GM23338 (cell line): ENCODE measurements around the gene CENPH. TPM values are rescaled to one million over a fixed set of nuclear protein-coding genes. Genes with fewer than 3 reads are reported as not detected.

ENCODE experiments used
- ATAC-seq: fragments of 200-7000 bp; cut with Tn5 transposase; 3 replicates; pipeline ENCODE4 v1.9.1; 2020
- DNase-seq: peaks from one replicate; pipeline ENCODE4 v3.0.0-alpha.2; 2015; ENCODE audit warnings: low spot score
- H2AFZ ChIP-seq: fragments of 200-600 bp; sonication (generic); 2 replicates; pipeline ENCODE4 v1.8.0; 2016; ENCODE audit warnings: antibody characterized with exemption, mild to moderate bottlenecking, moderate library complexity
- H3F3A ChIP-seq: fragments of 200-600 bp; sonication (generic); replicated peaks from 2 replicates; pipeline ENCODE4 v1.8.0; 2017; ENCODE audit warnings: antibody characterized with exemption, mixed run types, low read depth
- H3K27ac ChIP-seq: fragments of 200-600 bp; sonication (generic); 2 replicates; pipeline ENCODE4 v1.6.1; 2016; ENCODE audit warnings: low read depth
- H3K27me3 ChIP-seq: fragments of 200-600 bp; sonication (generic); 2 replicates; pipeline ENCODE4 v1.8.0; 2016; ENCODE audit warnings: mild to moderate bottlenecking, mixed run types, moderate library complexity; ENCODE audit not compliant: insufficient read depth
- H3K36me3 ChIP-seq: fragments of 200-600 bp; sonication (generic); 2 replicates; pipeline ENCODE4 v1.8.0; 2016; ENCODE audit warnings: mild to moderate bottlenecking; ENCODE audit not compliant: insufficient read depth
- H3K4me1 ChIP-seq: fragments of 200-600 bp; sonication (generic); 2 replicates; pipeline ENCODE4 v1.8.0; 2016; ENCODE audit warnings: mild to moderate bottlenecking, moderate library complexity; ENCODE audit not compliant: insufficient read depth
- H3K4me2 ChIP-seq: fragments of 200-600 bp; sonication (generic); 2 replicates; pipeline ENCODE4 v1.7.1; 2017; ENCODE audit warnings: mixed run types
- H3K4me3 ChIP-seq: fragments of 200-600 bp; sonication (generic); 2 replicates; pipeline ENCODE4 v1.6.1; 2016; ENCODE audit warnings: mixed run types
- H3K79me2 ChIP-seq: fragments of 200-600 bp; sonication (generic); replicated peaks from 2 replicates; pipeline ENCODE4 v1.8.0; 2017; ENCODE audit warnings: mild to moderate bottlenecking; ENCODE audit not compliant: insufficient read depth
- H3K9me2 ChIP-seq: fragments of 200-600 bp; sonication (generic); 2 replicates; pipeline ENCODE4 v1.8.0; 2017; ENCODE audit not compliant: insufficient read depth
- H4K20me1 ChIP-seq: fragments of 200-600 bp; sonication (generic); replicated peaks from 2 replicates; pipeline ENCODE4 v1.8.0; 2017; ENCODE audit warnings: mild to moderate bottlenecking; ENCODE audit not compliant: insufficient read depth
- H3K27ac Mint-ChIP-seq: 2 replicates; pipeline ENCODE4 v1.8.0; 2020; ENCODE audit warnings: inconsistent platforms, mild to moderate bottlenecking, moderate library complexity, mixed read lengths
- H3K27me3 Mint-ChIP-seq: 3 replicates; pipeline ENCODE4 v1.8.0; 2022; ENCODE audit warnings: low read depth, mild to moderate bottlenecking, moderate library complexity, mixed read lengths, inconsistent platforms; ENCODE audit not compliant: insufficient read depth, poor library complexity
- H3K36me3 Mint-ChIP-seq: 3 replicates; pipeline ENCODE4 v1.8.0; 2021; ENCODE audit warnings: low read depth, mild to moderate bottlenecking, inconsistent platforms, moderate library complexity, mixed read lengths
- H3K4me1 Mint-ChIP-seq: 3 replicates; pipeline ENCODE4 v1.8.0; 2020; ENCODE audit warnings: mild to moderate bottlenecking, inconsistent platforms, mixed read lengths
- H3K4me3 Mint-ChIP-seq: 3 replicates; pipeline ENCODE4 v1.8.0; 2021; ENCODE audit warnings: moderate library complexity, mild to moderate bottlenecking, inconsistent platforms, mixed read lengths
- H3K9me3 Mint-ChIP-seq: 3 replicates; pipeline ENCODE4 v1.8.0; 2020; ENCODE audit warnings: moderate library complexity, mild to moderate bottlenecking, inconsistent platforms, mixed read lengths
- CREB1 ChIP-seq: fragments of 250-450 bp; sonication (Bioruptor Pico); IDR thresholded peaks from 2 replicates; pipeline ENCODE4 v1.5.0; 2020; ENCODE audit warnings: low read depth, mild to moderate bottlenecking, moderate library complexity
- CTCF ChIP-seq, 2 experiments: fragments of 200-600 bp in 1 of 2; sonication (generic) in 1 of 2; conservative IDR thresholded peaks; 2 replicates each; pipeline versions ENCODE4 v1.5.1 to v1.6.1; 2016 to 2017; ENCODE audit warnings: antibody characterized with exemption in 2 of 2, low read depth in 2 of 2, mild to moderate bottlenecking in 2 of 2, moderate library complexity in 1 of 2
- ETS1 ChIP-seq: IDR thresholded peaks from 2 replicates; pipeline ENCODE4 v1.6.1; 2016; ENCODE audit warnings: antibody characterized with exemption
- EZH2 ChIP-seq: fragments of 200-600 bp; sonication (generic); IDR thresholded peaks from one replicate; pipeline ENCODE4 v1.8.0; 2017; ENCODE audit warnings: antibody characterized with exemption, mild to moderate bottlenecking, low read depth; ENCODE audit not compliant: unreplicated experiment
- EZH2phosphoT487 ChIP-seq: fragments of 200-600 bp; sonication (generic); IDR thresholded peaks from one replicate; pipeline ENCODE4 v1.8.1; 2018; ENCODE audit warnings: antibody characterized with exemption; ENCODE audit not compliant: unreplicated experiment
- NANOG ChIP-seq: IDR thresholded peaks from 2 replicates; pipeline ENCODE4 v1.6.1; 2016; ENCODE audit warnings: antibody characterized with exemption, borderline replicate concordance
- POLR2AphosphoS5 ChIP-seq: IDR thresholded peaks from 2 replicates; pipeline ENCODE4 v1.6.1; 2016; ENCODE audit warnings: antibody characterized with exemption, low read depth
- REST ChIP-seq: IDR thresholded peaks from one replicate; pipeline ENCODE4 v1.6.1; 2018; ENCODE audit warnings: antibody characterized with exemption; ENCODE audit not compliant: unreplicated experiment
- STAT1 ChIP-seq: IDR thresholded peaks from one replicate; pipeline ENCODE4 v1.6.1; 2016; ENCODE audit warnings: antibody characterized with exemption; ENCODE audit not compliant: unreplicated experiment
- ZNF114 ChIP-seq: fragments of 250-450 bp; sonication (Bioruptor Pico); IDR thresholded peaks from 2 replicates; pipeline ENCODE4 v1.5.0; 2020; ENCODE audit warnings: mild to moderate bottlenecking, moderate library complexity
- ZNF331 ChIP-seq: fragments of 250-450 bp; sonication (Bioruptor Pico); IDR thresholded peaks from 2 replicates; pipeline ENCODE4 v1.5.0; 2020; ENCODE audit warnings: low read depth, mild to moderate bottlenecking, moderate library complexity
- ZNF462 ChIP-seq: fragments of 250-450 bp; sonication (Bioruptor Pico); IDR thresholded peaks from 2 replicates; pipeline ENCODE4 v1.5.0; 2020; ENCODE audit warnings: mild to moderate bottlenecking, moderate library complexity
- polyA plus RNA-seq: library from polyadenylated mRNA; unstranded; fragments of >200 nt; fragmentation: Nextera tagmentation; extraction: Ambion mirVana; gene quantifications from 2 replicates; pipeline ENCODE4 v1.2.1, GENCODE V29; 2016
- total RNA-seq: library from RNA; depleted of rRNA; stranded (reverse); fragments of >200 nt; shearing (Covaris generic); gene quantifications from 2 replicates; pipeline ENCODE4 v1.2.3, GENCODE V29; 2014

The CENPH gene
- total and polyA plus RNA-seq, 2 experiments from 2014 or later = 99.4 to 107 TPM

- no peak for DNase-seq
- peak; percentile 6 for ATAC-seq
- H3F3A ChIP-seq = no peaks in the 10 kb centered on the region
- no peaks in the 10 kb centered on the region for H3K4me1 ChIP-seq
- peak overlapping the region; percentile 66 for H3K4me3 ChIP-seq
- H3K4me1 Mint-ChIP-seq = no peaks in the 10 kb centered on the region; the same call in 1 of the 3 replicates
- H3K4me2 ChIP-seq = peak overlapping the region; percentile 82
- H3K79me2 ChIP-seq = peaks cover 11% of the 10 kb centered on the region; the same call in 1 of the 2 replicates
- peak overlapping the region; percentile 74; the same call in 1 of the 2 replicates for H2AFZ ChIP-seq
- H3K9me3 Mint-ChIP-seq = no peaks in the 10 kb centered on the region; the same call in 2 of the 3 replicates
- H3K27me3 Mint-ChIP-seq = peaks cover 10% of the 10 kb centered on the region
- no peaks in the 10 kb centered on the region for H3K27me3 ChIP-seq
- no peaks in the 10 kb centered on the region for H3K9me2 ChIP-seq
- no peaks in the 10 kb centered on the region for H4K20me1 ChIP-seq
- peak overlapping the region; percentile 94 for H3K27ac ChIP-seq
- peak overlapping the region; percentile 99 for H3K27ac Mint-ChIP-seq
- TF ChIP-seq EZH2phosphoT487 (no peak), NANOG (no peak), POLR2AphosphoS5 (no peak), ETS1 (no peak), CTCF (conservative IDR thresholded peaks at IDR 0.05; ENCODE audit: low read depth in 2 of 2) (no peak), ZNF114 (CRISPR knock-in tag) (no peak), REST (no peak), ZNF331 (CRISPR knock-in tag) (no peak), STAT1 (no peak), CREB1 (CRISPR knock-in tag) (no peak), ZNF462 (no peak), EZH2 (no peak)
- peaks cover 19% of the 10 kb centered on the region for H3K36me3 Mint-ChIP-seq
- H3K4me3 Mint-ChIP-seq = peak overlapping the region; percentile 98
- peaks cover 20% of the 10 kb centered on the region; the same call in 1 of the 2 replicates for H3K36me3 ChIP-seq
Measured at GRCh38 chr5:69188811-69189161, 597 bp upstream of the CENPH start.
